Astrocyte of the hippocampus (primary cell): ENCODE results near the gene FASN.

Experiments used
- DNase-seq: peaks from one replicate; pipeline ENCODE4 v3.0.0; 2011; ENCODE audit warnings: low read depth, low spot score

The FASN gene

GRCh38 chr17:82088838-82089722, 9.0 kb downstream of the FASN start:
- DNase-seq = no peak

- DNase-seq = no peak
Measured at GRCh38 chr17:82087961-82088837, 9.8 kb downstream of the FASN start.

- no peak for DNase-seq
Measured at GRCh38 chr17:82086941-82087906, 10.8 kb downstream of the FASN start.

- no peak for DNase-seq
Measured at GRCh38 chr17:82085931-82086764, 11.9 kb downstream of the FASN start.

GRCh38 chr17:82085031-82085861, 12.8 kb downstream of the FASN start:
- no peak for DNase-seq

GRCh38 chr17:82084373-82085030, 13.5 kb downstream of the FASN start:
- DNase-seq = no peak

GRCh38 chr17:82083533-82084359, 14.3 kb downstream of the FASN start:
- DNase-seq = no peak

- DNase-seq = no peak
Measured at GRCh38 chr17:82083009-82083408, 15.0 kb downstream of the FASN start.

- DNase-seq = no peak
Measured at GRCh38 chr17:82082456-82082855, 15.6 kb downstream of the FASN start.

- no peak for DNase-seq
Measured at GRCh38 chr17:82081966-82082365, 16.1 kb downstream of the FASN start.

- no peak for DNase-seq
Measured at GRCh38 chr17:82081546-82081945, 16.5 kb downstream of the FASN start.

- no peak for DNase-seq
Measured at GRCh38 chr17:82080789-82081464, 17.1 kb downstream of the FASN start.

GRCh38 chr17:82080048-82080788, 17.8 kb downstream of the FASN start:
- no peak for DNase-seq

- DNase-seq = no peak
Measured at GRCh38 chr17:82079001-82079677, 18.9 kb downstream of the FASN start.

GRCh38 chr17:82078433-82078832, 19.6 kb downstream of the FASN start:
- no peak for DNase-seq

GRCh38 chr17:82077617-82078358, 20.2 kb downstream of the FASN start:
- DNase-seq = no peak
